WTC11 (cell line): ENCODE results near the gene CA10.

Experiments
- ZBTB21 ChIP-seq: sonication (generic); formaldehyde crosslinking; IDR thresholded peaks from 2 replicates; pipeline ENCODE4 v1.8.1; 2023; ENCODE audit warnings: mild to moderate bottlenecking, missing genetic modification reagents, borderline replicate concordance
- TF ChIP-seq, protein P1 (sequence below): fragments of 200-600 bp; IDR thresholded peaks from 2 replicates; pipeline ENCODE4 v1.8.0; 2022; ENCODE audit warnings: antibody characterized with exemption

DNA sequence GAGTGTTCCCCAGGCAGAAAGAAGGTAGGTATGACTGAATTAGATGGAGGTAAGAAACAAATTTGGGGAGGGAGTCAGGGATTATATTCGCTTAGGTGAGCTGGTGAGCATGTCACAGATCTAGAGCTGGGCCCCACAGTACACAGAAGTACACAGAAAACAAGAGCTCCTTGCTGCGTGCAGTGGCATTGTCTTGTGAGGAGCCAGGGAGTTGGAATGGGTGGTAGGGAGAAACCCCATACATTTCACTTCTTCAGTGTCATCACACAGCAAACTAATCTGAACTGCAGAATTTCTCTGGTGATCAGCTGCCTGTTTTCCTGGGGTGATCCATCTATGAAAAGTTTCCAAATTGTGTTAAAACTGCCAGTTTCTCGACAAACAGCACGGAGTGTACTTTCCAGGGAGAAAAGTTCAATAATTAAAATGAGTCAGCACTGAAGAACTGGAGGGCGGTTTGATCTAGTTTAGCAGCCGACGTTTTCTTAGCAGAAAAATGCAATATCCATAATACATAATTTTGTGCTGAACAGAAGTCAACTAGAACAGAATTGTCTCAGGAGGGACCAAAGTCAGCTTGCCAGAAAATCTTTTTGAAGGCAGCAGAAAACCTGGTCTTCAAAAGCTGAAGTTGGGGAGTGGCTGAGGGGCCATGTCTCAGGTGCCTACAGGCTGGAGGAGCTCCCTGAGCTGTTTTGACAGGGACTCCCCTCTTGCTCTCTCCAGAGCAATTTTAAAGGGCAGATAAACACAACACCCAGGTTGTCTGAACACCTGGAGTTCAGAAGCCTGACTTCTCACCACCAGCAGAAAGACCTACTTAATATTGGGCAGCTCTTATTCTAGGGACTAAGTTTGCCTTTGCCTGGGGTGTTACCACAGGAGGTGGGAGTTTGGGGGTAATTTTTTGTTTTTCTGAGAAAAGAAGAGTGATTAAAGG, 448.6 kb downstream of the CA10 start:
- TF ChIP-seq, protein P1, sequence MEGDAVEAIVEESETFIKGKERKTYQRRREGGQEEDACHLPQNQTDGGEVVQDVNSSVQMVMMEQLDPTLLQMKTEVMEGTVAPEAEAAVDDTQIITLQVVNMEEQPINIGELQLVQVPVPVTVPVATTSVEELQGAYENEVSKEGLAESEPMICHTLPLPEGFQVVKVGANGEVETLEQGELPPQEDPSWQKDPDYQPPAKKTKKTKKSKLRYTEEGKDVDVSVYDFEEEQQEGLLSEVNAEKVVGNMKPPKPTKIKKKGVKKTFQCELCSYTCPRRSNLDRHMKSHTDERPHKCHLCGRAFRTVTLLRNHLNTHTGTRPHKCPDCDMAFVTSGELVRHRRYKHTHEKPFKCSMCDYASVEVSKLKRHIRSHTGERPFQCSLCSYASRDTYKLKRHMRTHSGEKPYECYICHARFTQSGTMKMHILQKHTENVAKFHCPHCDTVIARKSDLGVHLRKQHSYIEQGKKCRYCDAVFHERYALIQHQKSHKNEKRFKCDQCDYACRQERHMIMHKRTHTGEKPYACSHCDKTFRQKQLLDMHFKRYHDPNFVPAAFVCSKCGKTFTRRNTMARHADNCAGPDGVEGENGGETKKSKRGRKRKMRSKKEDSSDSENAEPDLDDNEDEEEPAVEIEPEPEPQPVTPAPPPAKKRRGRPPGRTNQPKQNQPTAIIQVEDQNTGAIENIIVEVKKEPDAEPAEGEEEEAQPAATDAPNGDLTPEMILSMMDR, result no peak
- TF ChIP-seq ZBTB21 (CRISPR knock-in tag), result no peak
